ENCODE results near the gene PHF21A.

- TF ChIP-seq, protein P1, sequence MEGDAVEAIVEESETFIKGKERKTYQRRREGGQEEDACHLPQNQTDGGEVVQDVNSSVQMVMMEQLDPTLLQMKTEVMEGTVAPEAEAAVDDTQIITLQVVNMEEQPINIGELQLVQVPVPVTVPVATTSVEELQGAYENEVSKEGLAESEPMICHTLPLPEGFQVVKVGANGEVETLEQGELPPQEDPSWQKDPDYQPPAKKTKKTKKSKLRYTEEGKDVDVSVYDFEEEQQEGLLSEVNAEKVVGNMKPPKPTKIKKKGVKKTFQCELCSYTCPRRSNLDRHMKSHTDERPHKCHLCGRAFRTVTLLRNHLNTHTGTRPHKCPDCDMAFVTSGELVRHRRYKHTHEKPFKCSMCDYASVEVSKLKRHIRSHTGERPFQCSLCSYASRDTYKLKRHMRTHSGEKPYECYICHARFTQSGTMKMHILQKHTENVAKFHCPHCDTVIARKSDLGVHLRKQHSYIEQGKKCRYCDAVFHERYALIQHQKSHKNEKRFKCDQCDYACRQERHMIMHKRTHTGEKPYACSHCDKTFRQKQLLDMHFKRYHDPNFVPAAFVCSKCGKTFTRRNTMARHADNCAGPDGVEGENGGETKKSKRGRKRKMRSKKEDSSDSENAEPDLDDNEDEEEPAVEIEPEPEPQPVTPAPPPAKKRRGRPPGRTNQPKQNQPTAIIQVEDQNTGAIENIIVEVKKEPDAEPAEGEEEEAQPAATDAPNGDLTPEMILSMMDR (IDR thresholded peaks at IDR 0.05): no peak
- no peak for TF ChIP-seq POLR2A (IDR thresholded peaks at IDR 0.05)
Measured at GRCh38 chr11:45889555-45889954, 231.7 kb downstream of the PHF21A start.
